ENCODE results near the gene CNOT2.

GRCh38 chr12:70309348-70309747 is 66.1 kb downstream of the CNOT2 start:
- TF ChIP-seq CTCF (IDR thresholded peaks at IDR 0.05) = no peak
- TF ChIP-seq POLR2A (IDR thresholded peaks at IDR 0.05) = no peak
- no peak for TF ChIP-seq POLR2AphosphoS5 (IDR thresholded peaks at IDR 0.05)
